Astrocyte of the spinal cord (primary cell): ENCODE results near the gene CCR1.

Source experiments
- DNase-seq: peaks from one replicate; pipeline ENCODE4 v3.0.0; 2011; ENCODE audit warnings: low read depth, low spot score
- H3K4me3 ChIP-seq: 2 replicates; pipeline ENCODE4 v1.5.1; 2011; ENCODE audit warnings: low read depth, mild to moderate bottlenecking, low read length, moderate library complexity
- in situ Hi-C: cut with HindIII; loops from 2 replicates; pipeline ENCODE4 v1.10.0; 2017; ENCODE audit warnings: low sequenced_read_pairs
- TF ChIP-seq, protein P1 (sequence below): IDR thresholded peaks from 2 replicates; pipeline ENCODE4 v1.5.1; 2012; ENCODE audit warnings: low read depth, mild to moderate bottlenecking, low read length, inconsistent platforms

Gene CCR1

DNA sequence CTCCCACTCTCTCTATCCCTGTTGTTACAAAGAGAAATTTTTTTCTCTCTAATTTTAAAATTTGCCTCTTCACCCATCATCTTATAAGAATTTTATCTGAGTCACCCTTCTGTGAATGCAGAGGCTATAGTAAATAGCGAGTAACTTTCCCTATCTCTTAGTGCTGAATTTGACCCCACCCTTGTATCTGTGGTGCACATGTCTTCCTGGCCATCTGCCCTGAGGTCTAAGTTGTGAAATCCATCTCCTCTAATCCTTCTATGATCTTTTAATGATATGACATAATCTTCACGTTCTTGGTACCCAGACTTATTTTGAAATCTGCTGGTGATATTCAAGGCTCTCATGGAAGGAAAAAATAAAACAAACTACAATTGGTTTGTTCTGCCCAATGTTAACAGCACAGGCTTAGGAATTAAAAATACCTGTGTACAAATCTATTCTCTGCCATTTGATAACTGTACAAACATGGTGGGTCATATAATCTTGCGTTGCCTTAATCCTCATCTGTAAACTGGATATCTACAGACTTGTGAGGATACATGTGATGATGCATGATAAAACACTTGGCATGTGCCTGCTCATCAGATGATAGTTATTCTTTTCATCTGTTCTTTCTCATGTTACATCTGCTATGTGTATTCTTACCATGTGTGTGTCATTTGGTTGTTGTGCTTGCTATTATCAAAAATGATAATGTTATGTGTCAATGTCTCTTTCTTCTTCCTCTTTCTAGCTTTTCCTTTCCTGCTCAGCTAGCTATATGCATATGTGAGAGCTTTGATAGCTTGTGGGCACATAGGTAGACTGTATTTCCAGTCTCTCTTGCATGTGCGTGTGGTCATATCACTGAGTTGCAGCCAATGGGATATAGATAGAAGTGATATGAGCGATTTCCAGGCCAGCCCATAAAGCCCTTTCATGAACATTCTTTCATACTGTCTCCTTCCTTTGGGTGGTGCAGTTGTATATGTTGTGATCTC, 20.4 kb upstream of the CCR1 start:
- TF ChIP-seq, protein P1, sequence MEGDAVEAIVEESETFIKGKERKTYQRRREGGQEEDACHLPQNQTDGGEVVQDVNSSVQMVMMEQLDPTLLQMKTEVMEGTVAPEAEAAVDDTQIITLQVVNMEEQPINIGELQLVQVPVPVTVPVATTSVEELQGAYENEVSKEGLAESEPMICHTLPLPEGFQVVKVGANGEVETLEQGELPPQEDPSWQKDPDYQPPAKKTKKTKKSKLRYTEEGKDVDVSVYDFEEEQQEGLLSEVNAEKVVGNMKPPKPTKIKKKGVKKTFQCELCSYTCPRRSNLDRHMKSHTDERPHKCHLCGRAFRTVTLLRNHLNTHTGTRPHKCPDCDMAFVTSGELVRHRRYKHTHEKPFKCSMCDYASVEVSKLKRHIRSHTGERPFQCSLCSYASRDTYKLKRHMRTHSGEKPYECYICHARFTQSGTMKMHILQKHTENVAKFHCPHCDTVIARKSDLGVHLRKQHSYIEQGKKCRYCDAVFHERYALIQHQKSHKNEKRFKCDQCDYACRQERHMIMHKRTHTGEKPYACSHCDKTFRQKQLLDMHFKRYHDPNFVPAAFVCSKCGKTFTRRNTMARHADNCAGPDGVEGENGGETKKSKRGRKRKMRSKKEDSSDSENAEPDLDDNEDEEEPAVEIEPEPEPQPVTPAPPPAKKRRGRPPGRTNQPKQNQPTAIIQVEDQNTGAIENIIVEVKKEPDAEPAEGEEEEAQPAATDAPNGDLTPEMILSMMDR: no peak
- no peak overlapping the region for H3K4me3 ChIP-seq
- in situ Hi-C loops: no loop called here
- DNase-seq: no peak

DNA sequence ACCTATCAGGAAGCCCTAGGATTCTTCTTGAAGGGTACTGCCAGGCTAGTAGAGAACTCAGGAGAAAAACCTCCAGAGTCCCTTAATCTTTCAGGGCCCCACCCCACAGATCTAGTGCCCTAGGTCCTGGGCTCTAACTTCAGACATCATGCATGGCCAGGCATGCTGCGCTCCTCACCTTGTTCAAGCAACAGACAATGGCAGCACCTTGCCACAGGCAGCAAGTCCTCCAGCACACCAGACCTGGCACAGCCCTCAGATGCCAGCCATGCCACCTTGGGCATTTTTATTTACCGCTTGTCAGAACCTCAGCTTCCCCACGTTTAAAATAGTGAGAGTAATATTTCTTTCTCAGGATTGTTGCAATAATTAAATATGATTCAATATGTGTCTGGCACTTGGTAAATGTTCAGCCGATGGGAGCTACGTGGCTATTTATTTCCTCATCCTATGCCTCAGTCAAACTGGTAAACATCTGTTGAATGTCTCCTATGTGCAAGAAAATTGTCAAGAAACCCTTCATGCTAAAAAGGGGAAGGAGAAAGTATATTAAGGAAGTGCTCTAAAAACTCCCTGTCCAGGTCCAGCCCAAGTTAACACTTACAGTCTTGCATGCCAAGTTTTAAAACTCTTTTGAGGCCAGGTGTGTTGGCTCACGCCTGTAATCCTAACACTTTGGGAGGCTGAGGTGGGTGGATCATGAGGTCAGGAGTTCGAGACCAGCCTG, 14.5 kb upstream of the CCR1 start:
- TF ChIP-seq, protein P1: no peak
- in situ Hi-C loops: no loop called here
- no peak for DNase-seq
- no peak overlapping the region for H3K4me3 ChIP-seq

DNA sequence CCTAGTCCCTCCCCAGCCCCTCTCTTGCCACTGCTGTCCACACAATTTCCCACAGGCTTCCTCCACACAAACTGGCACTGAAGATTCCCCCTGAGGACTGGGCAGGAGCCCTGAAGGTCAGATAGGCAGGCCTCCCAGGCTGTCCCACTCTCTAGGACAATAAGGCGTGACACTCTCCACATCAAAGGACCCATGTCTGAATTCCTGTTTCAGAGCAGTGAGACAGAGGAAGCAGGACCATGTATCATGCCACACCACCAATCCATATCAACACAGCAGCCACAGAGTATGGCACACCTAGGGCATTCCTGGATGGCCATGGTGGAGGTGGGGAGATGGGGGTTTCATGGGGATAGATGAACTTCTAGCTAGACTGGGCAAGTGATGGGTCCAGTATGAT, 13.8 kb upstream of the CCR1 start:
- in situ Hi-C loops: no loop called here
- DNase-seq: no peak
- TF ChIP-seq, protein P1: no peak
- H3K4me3 ChIP-seq: no peak overlapping the region

DNA sequence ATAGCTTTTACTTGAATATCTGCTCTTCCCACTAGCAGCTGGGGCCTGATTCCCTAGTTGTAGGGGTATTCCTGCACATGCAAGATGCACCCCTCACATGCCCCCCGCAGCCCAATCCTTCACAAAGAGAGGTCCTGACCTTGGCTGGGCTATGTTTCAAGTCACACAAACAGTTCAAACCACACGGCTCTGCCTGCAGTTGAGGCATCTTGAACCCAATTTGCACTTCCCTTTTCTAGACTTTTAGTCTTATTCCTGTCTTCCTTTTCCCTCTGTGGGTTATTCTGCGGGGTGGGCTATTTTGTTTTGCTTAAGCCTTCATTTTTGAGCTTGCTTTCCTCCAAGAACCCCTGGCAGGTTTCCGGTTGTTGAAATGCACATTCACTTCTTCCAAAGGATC, 13.3 kb upstream of the CCR1 start:
- DNase-seq: no peak
- TF ChIP-seq, protein P1: no peak
- no peak overlapping the region for H3K4me3 ChIP-seq
- in situ Hi-C loops: no loop called here

DNA sequence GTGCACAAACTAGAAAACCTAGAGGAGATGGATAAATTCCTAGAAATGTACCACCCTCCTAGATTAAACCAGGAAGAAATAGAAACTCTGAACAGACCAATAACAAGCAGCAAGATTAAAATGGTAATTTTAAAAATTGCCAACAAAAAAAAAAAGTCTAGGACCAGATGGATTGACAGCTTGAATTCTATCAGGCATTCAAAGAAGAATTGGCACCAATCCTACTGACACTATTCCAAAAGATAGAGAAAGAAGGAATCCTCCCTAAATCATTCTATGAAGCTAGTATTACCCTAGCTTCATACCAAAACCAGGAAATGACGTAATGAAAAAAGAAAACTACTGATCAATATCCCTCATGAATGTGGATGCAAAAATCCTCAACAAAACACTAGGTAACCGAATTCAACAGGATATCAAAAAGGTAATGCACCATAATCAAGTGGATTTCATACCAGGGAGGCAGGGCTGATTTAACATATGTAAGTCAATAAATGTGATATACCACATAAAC, 10.1 kb upstream of the CCR1 start:
- in situ Hi-C loops: no loop called here
- TF ChIP-seq, protein P1: no peak
- H3K4me3 ChIP-seq: no peak overlapping the region
- no peak for DNase-seq

DNA sequence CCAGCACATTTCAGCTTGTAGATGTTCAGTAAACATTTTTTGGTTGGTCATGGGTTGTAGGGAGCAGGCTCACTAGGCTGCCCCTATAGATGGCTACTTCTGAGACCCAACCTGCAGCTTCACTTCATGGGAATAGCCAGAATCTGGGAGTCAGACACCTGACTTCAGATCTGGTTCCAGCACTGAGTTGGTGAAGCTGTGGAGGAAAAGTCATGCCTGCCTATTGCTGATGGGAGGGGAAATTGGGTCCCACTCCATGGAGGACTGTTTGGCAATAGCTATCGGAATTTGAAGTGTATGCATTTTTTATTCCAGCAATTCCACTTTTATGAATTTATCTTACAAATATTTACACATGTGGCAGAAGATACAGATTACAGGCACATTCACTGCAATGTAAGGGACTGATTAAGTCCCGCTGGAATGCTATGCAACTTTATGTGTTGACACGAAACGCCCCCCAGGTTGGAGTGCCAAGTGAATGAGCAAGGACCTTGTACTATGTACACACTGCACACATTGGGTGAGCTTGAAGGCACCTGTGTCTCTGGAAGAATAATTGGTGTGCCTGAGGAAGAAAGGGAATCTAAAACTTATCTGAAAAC, 7.8 kb upstream of the CCR1 start:
- no peak overlapping the region for H3K4me3 ChIP-seq
- TF ChIP-seq, protein P1: no peak
- no peak for DNase-seq
- in situ Hi-C loops: no loop called here
